Liver (tissue), 9 donors: ENCODE results near the gene RUSC2. TPM values are rescaled to one million over a fixed set of nuclear protein-coding genes. Genes with fewer than 3 reads are reported as not detected.
A peak's percentile ranks its signal among the peaks of the same experiment; 100 is the strongest.

Experiments used
- DNase-seq: peaks from one replicate; pipeline ENCODE4 v3.0.0-alpha.2; 2017; ENCODE audit warnings: low spot score
- H3K27ac ChIP-seq, 2 donors: one replicate each; pipeline ENCODE4 v1.7.0; 2013; ENCODE audit warnings: inconsistent platforms in 2 of 2, low read length in 2 of 2, control low read depth in 1 of 2, low read depth in 1 of 2, mild to moderate bottlenecking in 1 of 2
- H3K27me3 ChIP-seq, 4 donors: one replicate each; pipeline versions ENCODE4 v1.6.1 to v1.7.0; 2013; ENCODE audit warnings: low read length in 3 of 4, inconsistent platforms in 1 of 4, mild to moderate bottlenecking in 1 of 4, moderate library complexity in 1 of 4; ENCODE audit not compliant: control insufficient read depth in 4 of 4, insufficient read depth in 4 of 4
- H3K36me3 ChIP-seq, 4 donors: one replicate each; pipeline versions ENCODE4 v1.6.1 to v1.7.0; 2013; ENCODE audit warnings: low read length in 3 of 4, mild to moderate bottlenecking in 3 of 4, low read depth in 1 of 4, moderate library complexity in 1 of 4; ENCODE audit not compliant: control insufficient read depth in 4 of 4, insufficient read depth in 3 of 4
- H3K4me1 ChIP-seq, 4 donors: one replicate each; pipeline versions ENCODE4 v1.6.1 to v1.7.0; 2013; ENCODE audit warnings: low read length in 3 of 4, mild to moderate bottlenecking in 3 of 4, moderate library complexity in 1 of 4; ENCODE audit not compliant: control insufficient read depth in 4 of 4, insufficient read depth in 4 of 4
- H3K4me3 ChIP-seq, 3 donors: one replicate each; pipeline versions ENCODE4 v1.6.1 to v1.7.0; 2013; ENCODE audit warnings: low read length in 3 of 3, control low read depth in 1 of 3, low read depth in 1 of 3, mild to moderate bottlenecking in 1 of 3
- H3K9ac ChIP-seq, 2 donors: one replicate each; pipeline ENCODE4 v1.7.0; 2013; ENCODE audit warnings: low read length in 2 of 2, mild to moderate bottlenecking in 2 of 2, moderate library complexity in 2 of 2, control low read depth in 1 of 2, low read depth in 1 of 2
- H3K9me3 ChIP-seq, 4 donors: one replicate each; pipeline versions ENCODE4 v1.6.1 to v1.7.0; 2013; ENCODE audit warnings: low read length in 3 of 4; ENCODE audit not compliant: control insufficient read depth in 4 of 4
- ATF3 ChIP-seq: IDR thresholded peaks from 2 replicates; pipeline ENCODE4 v1.6.1; 2016; ENCODE audit warnings: antibody characterized with exemption
- CTCF ChIP-seq: fragments of 150-350 bp; IDR thresholded peaks from 2 replicates; pipeline ENCODE4 v1.5.1; 2017; ENCODE audit warnings: improper control_type of control experiment, low read depth, low read length; ENCODE audit not compliant: missing input control
- EGR1 ChIP-seq, 2 donors: IDR thresholded peaks; 2 replicates each; pipeline ENCODE4 v1.6.1; 2016 to 2018; ENCODE audit warnings: antibody characterized with exemption in 2 of 2, low read depth in 2 of 2
- FOXA2 ChIP-seq: IDR thresholded peaks from 2 replicates; pipeline ENCODE4 v1.6.1; 2016; ENCODE audit warnings: antibody characterized with exemption
- GABPA ChIP-seq, 2 donors: IDR thresholded peaks in 1 of 2; conservative IDR thresholded peaks in 1 of 2; 2 replicates each; pipeline ENCODE4 v1.6.1; 2016; ENCODE audit warnings: antibody characterized with exemption in 2 of 2, mild to moderate bottlenecking in 1 of 2, moderate library complexity in 1 of 2
- HNF4A ChIP-seq, 2 donors: conservative IDR thresholded peaks; 2 replicates each; pipeline ENCODE4 v1.6.1; 2016; ENCODE audit warnings: antibody characterized with exemption in 2 of 2, mild to moderate bottlenecking in 2 of 2
- HNF4G ChIP-seq: IDR thresholded peaks from 2 replicates; pipeline ENCODE4 v1.6.1; 2016; ENCODE audit warnings: antibody characterized with exemption
- JUND ChIP-seq, 2 donors: IDR thresholded peaks; 2 replicates each; pipeline ENCODE4 v1.6.1; 2016; ENCODE audit warnings: antibody characterized with exemption in 2 of 2
- RAD21 ChIP-seq, 2 donors: IDR thresholded peaks; 2 replicates each; pipeline ENCODE4 v1.6.1; 2016; ENCODE audit warnings: antibody characterized with exemption in 2 of 2, mild to moderate bottlenecking in 2 of 2
- REST ChIP-seq: IDR thresholded peaks from 2 replicates; pipeline ENCODE4 v1.6.1; 2016; ENCODE audit warnings: antibody characterized with exemption, mild to moderate bottlenecking
- RXRA ChIP-seq, 2 donors: IDR thresholded peaks; 2 replicates each; pipeline ENCODE4 v1.6.1; 2017 to 2018; ENCODE audit warnings: antibody characterized with exemption in 2 of 2, mild to moderate bottlenecking in 1 of 2
- SP1 ChIP-seq: IDR thresholded peaks from 2 replicates; pipeline ENCODE4 v1.6.1; 2018; ENCODE audit warnings: antibody characterized with exemption, mild to moderate bottlenecking
- YY1 ChIP-seq: IDR thresholded peaks from 2 replicates; pipeline ENCODE4 v1.6.1; 2016; ENCODE audit warnings: antibody characterized with exemption, mild to moderate bottlenecking
- WGBS: extraction: QIAGEN DNeasy Blood & Tissue Kit; methylation state at CpG from one replicate; pipeline ENCODE4 v1.1.7; 2013; 5-methylcytosine and 5-hydroxymethylcytosine counted together
- polyA plus RNA-seq, 2 donors: library from polyadenylated mRNA; stranded (reverse) in 1 of 2; unstranded in 1 of 2; fragments of 200-250 nt in 1 of 2; fragments of >200 nt in 1 of 2; fragmentation: Nextera tagmentation in 1 of 2; extraction: Ambion mirVana in 1 of 2; gene quantifications; one replicate each; pipeline versions ENCODE4 v1.2.1 to v1.2.3, GENCODE V29; 2013 to 2015
- total RNA-seq, 2 donors: library from RNA; depleted of rRNA; stranded (reverse); fragments of >200 nt; gene quantifications; one replicate each; pipeline ENCODE4 v1.2.3, GENCODE V29; 2014
- donor health status: healthy.
- donor health status: healthy.
- donor health status: healthy.
- donor health status: healthy.
- donor health status: healthy.

The RUSC2 gene
- total and polyA plus RNA-seq, 4 donors: 2.1 to 6.3 (median 4.3) TPM

DNA sequence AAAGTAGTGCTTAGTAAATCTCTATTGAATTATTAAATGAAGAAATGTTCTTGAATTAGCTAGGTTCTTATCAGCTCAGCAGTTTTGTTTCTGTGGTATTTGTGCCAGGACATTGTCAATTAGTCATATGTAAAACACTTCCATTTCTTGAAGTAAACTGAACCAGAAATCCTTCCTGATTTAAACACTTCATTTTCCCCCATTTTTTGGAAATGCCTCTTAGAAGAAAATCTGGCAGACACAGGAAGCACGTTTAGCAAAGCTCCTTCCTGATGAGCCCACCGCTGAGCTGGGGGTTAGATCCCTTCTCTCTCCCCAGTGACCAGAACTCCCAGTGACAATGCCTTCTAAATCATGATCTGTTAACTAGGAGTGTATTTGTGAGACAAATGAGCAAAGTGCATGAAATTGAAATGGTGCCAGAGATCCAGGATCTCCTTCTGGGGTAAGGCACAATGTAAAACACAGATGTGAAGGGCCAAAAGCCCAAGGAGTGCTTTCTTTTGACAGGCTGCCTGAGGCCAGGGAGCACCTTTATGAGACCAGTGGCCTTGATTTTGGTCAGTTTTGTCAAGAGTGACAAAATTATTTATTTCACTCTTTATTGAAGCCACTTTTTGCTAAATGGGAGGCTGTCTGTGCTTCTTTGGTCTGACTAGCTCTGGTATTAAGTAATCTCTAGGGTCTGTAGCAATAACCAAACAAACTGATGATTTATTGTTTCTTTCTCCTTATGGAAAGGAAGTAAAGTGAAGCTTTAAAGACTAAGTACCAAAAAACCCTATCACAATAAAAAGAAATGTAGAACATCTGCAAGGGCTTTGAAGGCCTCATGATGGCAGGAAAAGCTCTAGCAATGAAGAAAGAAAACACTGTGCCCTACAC, 25.5 kb upstream of the RUSC2 start:
- WGBS: 55% methylated on average over 2 of the region's 2 CpGs

GRCh38 chr9:35470340-35470739, 19.6 kb upstream of the RUSC2 start:
- Histone ChIP-seq H3K36me3 (no peaks in the 10 kb centered on the region), H3K9me3 (no peaks in the 10 kb centered on the region), H3K9ac (no peak overlapping the region), H3K27ac (peak overlapping the region; percentile 12 to 32), H3K4me1 (peaks cover 1 to 12% (median 6%) of the 10 kb centered on the region in 4 donors), H3K4me3 (no peak overlapping the region), H3K27me3 (no peaks in the 10 kb centered on the region)
- 93% methylated on average over 1 of the region's 1 CpG for WGBS
- TF ChIP-seq EGR1 (IDR thresholded peaks at IDR 0.05; ENCODE audit: low read depth in 2 of 2) (no peak), REST (no peak), RXRA (IDR thresholded peaks at IDR 0.05) (no peak)
- no peak for DNase-seq

More for the DNA sequence above, 25.5 kb upstream of the RUSC2 start:
- Histone ChIP-seq H3K4me1 (no peaks in the 10 kb centered on the region), H3K4me3 (no peak overlapping the region), H3K27ac (no peak overlapping the region), H3K27me3 (no peaks in the 10 kb centered on the region), H3K9ac (no peak overlapping the region), H3K9me3 (peaks cover 0 to 3% (median 0%) of the 10 kb centered on the region in 4 donors), H3K36me3 (no peaks in the 10 kb centered on the region)
- TF ChIP-seq HNF4A (conservative IDR thresholded peaks at IDR 0.05): peak in 1 of 2 donors; percentile 24
- TF ChIP-seq GABPA (IDR thresholded peaks at IDR 0.05 in 1 of 2, conservative IDR thresholded peaks at IDR 0.05 in 1 of 2): no peak
- no peak for DNase-seq

- Histone ChIP-seq H3K9me3 (no peaks in the 10 kb centered on the region), H3K4me1 (peaks cover 1 to 12% (median 6%) of the 10 kb centered on the region in 4 donors), H3K27me3 (no peaks in the 10 kb centered on the region), H3K36me3 (no peaks in the 10 kb centered on the region), H3K4me3 (no peak overlapping the region), H3K9ac (no peak overlapping the region), H3K27ac (peak overlapping the region; percentile 12 to 32)
- 30% methylated on average over 4 of the region's 4 CpGs for WGBS
- DNase-seq: no peak
- TF ChIP-seq CTCF (no peak), REST (peak; percentile 36), YY1 (peak; percentile 67), RXRA (IDR thresholded peaks at IDR 0.05) (peak; percentile 14 to 71), FOXA2 (peak; percentile 52), EGR1 (IDR thresholded peaks at IDR 0.05; ENCODE audit: low read depth in 2 of 2) (peak in 1 of 2 donors; percentile 20), JUND (IDR thresholded peaks at IDR 0.05) (peak in 1 of 2 donors; percentile 75), HNF4A (conservative IDR thresholded peaks at IDR 0.05) (peak; percentile 36 to 70), ATF3 (no peak), RAD21 (IDR thresholded peaks at IDR 0.05) (peak in 1 of 2 donors; percentile 36), HNF4G (no peak), SP1 (peak; percentile 25)
Measured at GRCh38 chr9:35470894-35471293, 19.0 kb upstream of the RUSC2 start.
